HCT116 (cell line): ENCODE data around the gene BPIFB4. TPM values are rescaled to one million over a fixed set of nuclear protein-coding genes. Genes with fewer than 3 reads are reported as not detected.

Experiments used
- ATAC-seq: fragments of 200-7000 bp; cut with Tn5 transposase; 2 replicates; pipeline ENCODE4 v1.9.1; 2020; ENCODE audit warnings: mild to moderate bottlenecking, moderate library complexity
- BruUV-seq: library from RNA; stranded (reverse); fragments of 400-500 nt; replicated peaks from 2 replicates; lab custom pipeline; 2021; lab: Mats Ljungman, UMichigan
- CTCF ChIA-PET: fragments of 300-600 bp; sonication (Branson Sonifier 250); formaldehyde crosslinking; loops from one replicate; lab custom pipeline; 2021; ENCODE audit warnings: antibody characterized with exemption; lab: Charles Lee
- POLR2A ChIA-PET: fragments of 300-600, 350-600 bp; sonication (Branson Sonifier 250); formaldehyde crosslinking; loops from one replicate; lab custom pipeline; 2021; ENCODE audit warnings: antibody characterized with exemption; lab: Charles Lee
- RAD21 ChIA-PET, 2 experiments: fragments of 300-600 bp; sonication (Branson Sonifier 250); formaldehyde crosslinking; loops; one replicate each; lab custom pipeline; 2023; ENCODE audit warnings: low total read pairs in 2 of 2; ENCODE audit not compliant: uncharacterized antibody in 2 of 2, unreplicated experiment in 2 of 2, low non-redundant PET in 1 of 2; lab: Charles Lee
- DNase-seq: peaks from one replicate; pipeline ENCODE4 v3.0.0-alpha.2; 2010; ENCODE audit warnings: low read depth, low spot score
- H2AFZ ChIP-seq: fragments of 200-600 bp; shearing (Covaris generic), sonication (generic); 2 replicates; pipeline ENCODE4 v1.6.1; 2017; ENCODE audit warnings: low read depth, mixed run types, mixed read lengths, antibody characterized with exemption, low read length; ENCODE audit not compliant: poor library complexity, severe bottlenecking
- H3K27ac ChIP-seq: 2 replicates; pipeline ENCODE4 v1.5.1; 2012; ENCODE audit warnings: low read depth, low read length
- H3K27me3 ChIP-seq: fragments of 200-600 bp; sonication (generic); 2 replicates; pipeline ENCODE4 v1.6.1; 2016; ENCODE audit warnings: mixed run types, low read length, mixed read lengths; ENCODE audit not compliant: insufficient read depth
- H3K36me3 ChIP-seq, 2 experiments: fragments of 200-500 bp in 1 of 2; fragments of 200-600 bp in 1 of 2; sonication (Bioruptor generic) in 1 of 2; sonication (generic) in 1 of 2; 2 replicates each; pipeline versions ENCODE4 v1.5.1 to v1.6.1; 2014 to 2016; ENCODE audit warnings: low read length in 2 of 2, inconsistent platforms in 1 of 2, mixed read lengths in 1 of 2, mixed run types in 1 of 2; ENCODE audit not compliant: insufficient read depth in 2 of 2, control insufficient read depth in 1 of 2
- H3K4me1 ChIP-seq, 2 experiments: fragments of 200-600 bp in 1 of 2; sonication (generic) in 1 of 2; 2 replicates each; pipeline versions ENCODE4 v1.5.1 to v1.6.1; 2012 to 2017; ENCODE audit warnings: low read length in 2 of 2, inconsistent platforms in 1 of 2, mild to moderate bottlenecking in 1 of 2, mixed read lengths in 1 of 2, mixed run types in 1 of 2, moderate library complexity in 1 of 2; ENCODE audit not compliant: insufficient read depth in 2 of 2, control insufficient read depth in 1 of 2
- H3K4me2 ChIP-seq: fragments of 200-600 bp; sonication (generic); 2 replicates; pipeline ENCODE4 v1.6.1; 2017; ENCODE audit warnings: mixed run types, low read length, mixed read lengths
- H3K4me3 ChIP-seq, 2 experiments: fragments of 200-600 bp in 1 of 2; sonication (generic) in 1 of 2; replicated peaks in 1 of 2; 2 replicates each; pipeline ENCODE4 v1.5.1; 2011 to 2016; ENCODE audit warnings: low read length in 2 of 2, control low read depth in 1 of 2, low read depth in 1 of 2, mild to moderate bottlenecking in 1 of 2, mixed read lengths in 1 of 2, mixed run types in 1 of 2
- H3K79me2 ChIP-seq: fragments of 200-600 bp; sonication (generic); 2 replicates; pipeline ENCODE4 v1.6.1; 2017; ENCODE audit warnings: mild to moderate bottlenecking, mixed run types, low read length, moderate library complexity, mixed read lengths; ENCODE audit not compliant: insufficient read depth
- H3K9ac ChIP-seq: fragments of 200-600 bp; sonication (generic); 2 replicates; pipeline ENCODE4 v1.6.1; 2016; ENCODE audit warnings: low read length, mixed read lengths
- H3K9me2 ChIP-seq: fragments of 200-600 bp; sonication (generic), shearing (Covaris generic); 2 replicates; pipeline ENCODE4 v1.6.1; 2017; ENCODE audit warnings: mixed run types, mild to moderate bottlenecking, moderate library complexity; ENCODE audit not compliant: insufficient read depth
- H3K9me3 ChIP-seq, 2 experiments: fragments of 200-500 bp in 1 of 2; fragments of 200-600 bp in 1 of 2; sonication (Bioruptor generic) in 1 of 2; sonication (generic) in 1 of 2; 2 replicates each; pipeline ENCODE4 v1.6.1; 2014 to 2017; ENCODE audit warnings: low read length in 2 of 2, mixed read lengths in 2 of 2, inconsistent platforms in 1 of 2, low read depth in 1 of 2, mild to moderate bottlenecking in 1 of 2, mixed run types in 1 of 2, moderate library complexity in 1 of 2; ENCODE audit not compliant: control insufficient read depth in 1 of 2, insufficient read depth in 1 of 2
- H4K20me1 ChIP-seq: fragments of 200-600 bp; sonication (generic), shearing (Covaris generic); 2 replicates; pipeline ENCODE4 v1.6.1; 2017; ENCODE audit warnings: mixed run types, mild to moderate bottlenecking, moderate library complexity; ENCODE audit not compliant: insufficient read depth
- EZH2 ChIP-seq: fragments of 200-600 bp; sonication (generic); IDR thresholded peaks from 2 replicates; pipeline ENCODE4 v1.6.1; 2017; ENCODE audit warnings: antibody characterized with exemption, mixed run types
- JUND ChIP-seq: IDR thresholded peaks from 2 replicates; pipeline ENCODE4 v1.6.1; 2012
- POLR2AphosphoS5 ChIP-seq: IDR thresholded peaks from 2 replicates; pipeline ENCODE4 v1.6.1; 2011; ENCODE audit warnings: mild to moderate bottlenecking, low read depth, low read length, moderate library complexity
- RAD21 ChIP-seq: IDR thresholded peaks from 2 replicates; pipeline ENCODE4 v1.6.1; 2012; ENCODE audit warnings: low read depth, mild to moderate bottlenecking
- REST ChIP-seq: IDR thresholded peaks from 2 replicates; pipeline ENCODE4 v1.6.1; 2012; ENCODE audit warnings: low read depth
- YY1 ChIP-seq: IDR thresholded peaks from 2 replicates; pipeline ENCODE4 v1.6.1; 2011; ENCODE audit warnings: low read length, low read depth, moderate library complexity, mild to moderate bottlenecking; ENCODE audit not compliant: insufficient replicate concordance; ENCODE audit errors: extremely low read depth
- intact Hi-C: fragments of 100-400 bp; cut with micrococcal nuclease; formaldehyde crosslinking; loops from 2 replicates; pipeline ENCODE4 v1.10.0; 2022
- total RNA-seq: library from RNA; stranded (reverse); gene quantifications from one replicate; pipeline ENCODE4 v1.2.1, GENCODE V29; 2021; ENCODE audit not compliant: unreplicated experiment

The BPIFB4 gene
- total RNA-seq, 1 experiment from 2014 or later, result not detected

- 0 out of 2 replicates have a peak, but pooled peaks cover 5% of the 10 kb centered on the region for H3K27me3 ChIP-seq
- DNase-seq (no peak), ATAC-seq (no peak)
- H3K36me3 ChIP-seq, result no peaks in the 10 kb centered on the region
- no peaks in the 10 kb centered on the region for H4K20me1 ChIP-seq
- no peak overlapping the region for H2AFZ ChIP-seq
- CTCF ChIA-PET, result no interaction called here
- H3K4me3 ChIP-seq, result no peak overlapping the region
- BruUV-seq, result no TSS peak
- H3K9me3 ChIP-seq, result no peaks in the 10 kb centered on the region
- no peaks in the 10 kb centered on the region for H3K79me2 ChIP-seq
- H3K4me1 ChIP-seq, result peaks cover 4 to 5% of the 10 kb centered on the region in 2 experiments; a peak in 1 of 4 replicates
- H3K4me2 ChIP-seq, result no peak overlapping the region
- TF ChIP-seq EZH2 (no peak), JUND (no peak), POLR2AphosphoS5 (no peak), YY1 (no peak), REST (no peak), RAD21 (no peak)
- TF ChIP-seq, all 23 proteins: peak for 0
- intact Hi-C loops, result no loop called here
- POLR2A ChIA-PET, result no interaction called here
- H3K9ac ChIP-seq, result no peak overlapping the region
- RAD21 ChIA-PET, result no interaction called here
- H3K9me2 ChIP-seq, result no peaks in the 10 kb centered on the region
- no peak overlapping the region for H3K27ac ChIP-seq
Measured at GRCh38 chr20:33131949-33132473, 52.6 kb downstream of the BPIFB4 start.
